22Rv1 (cell line): ENCODE results near the gene DSCAM.

Experiments used
- H3K27ac ChIP-seq: fragments of 450-650 bp; 2 replicates; pipeline ENCODE4 v1.5.1; 2017
- CTCF ChIP-seq: fragments of 450-650 bp; IDR thresholded peaks from 2 replicates; pipeline ENCODE4 v1.5.1; 2017; ENCODE audit warnings: mild to moderate bottlenecking
- ZFX ChIP-seq: fragments of 450-650 bp; IDR thresholded peaks from 2 replicates; pipeline ENCODE4 v1.6.1; 2017; ENCODE audit warnings: antibody characterized with exemption, borderline replicate concordance

The DSCAM gene

GRCh38 chr21:40769231-40769630 lies 77.7 kb downstream of the DSCAM start:
- H3K27ac ChIP-seq: no peak overlapping the region
- TF ChIP-seq ZFX (no peak), CTCF (no peak)

GRCh38 chr21:40768056-40768455 lies 78.9 kb downstream of the DSCAM start:
- no peak overlapping the region for H3K27ac ChIP-seq
- TF ChIP-seq CTCF: no peak
- TF ChIP-seq ZFX: no peak

- no peak for TF ChIP-seq CTCF
- TF ChIP-seq ZFX: no peak
- no peak overlapping the region for H3K27ac ChIP-seq
Observed at GRCh38 chr21:40766381-40766780, 80.6 kb downstream of the DSCAM start.

GRCh38 chr21:40765811-40766210 lies 81.1 kb downstream of the DSCAM start:
- H3K27ac ChIP-seq: no peak overlapping the region
- TF ChIP-seq ZFX (no peak), CTCF (no peak)

GRCh38 chr21:40760821-40761220 lies 86.1 kb downstream of the DSCAM start:
- no peak for TF ChIP-seq CTCF
- H3K27ac ChIP-seq: no peak overlapping the region

- no peak overlapping the region for H3K27ac ChIP-seq
- TF ChIP-seq CTCF: no peak
- TF ChIP-seq ZFX: no peak
Observed at GRCh38 chr21:40759061-40759460, 87.9 kb downstream of the DSCAM start.

- no peak for TF ChIP-seq CTCF
- no peak for TF ChIP-seq ZFX
- no peak overlapping the region for H3K27ac ChIP-seq
Observed at GRCh38 chr21:40757366-40757765, 89.6 kb downstream of the DSCAM start.
